GM21786 (cell line): ENCODE measurements around the gene GULP1.
"Not testable (repeated sequence)": the region's sequence is repeated elsewhere in the genome, so short reads cannot be mapped to it uniquely, and the experiment has no call there.

Source experiments
- ATAC-seq: cut with Tn5 transposase; IDR thresholded peaks from one replicate; pipeline ENCODE4 v1.9.1; 2021; ENCODE audit not compliant: unreplicated experiment

The GULP1 gene

GRCh38 chr2:188292348-188293239, 920 bp downstream of the GULP1 start:
- no peak for ATAC-seq

GRCh38 chr2:188293601-188294351, 2.1 kb downstream of the GULP1 start:
- no peak for ATAC-seq

GRCh38 chr2:188294352-188294926, 2.8 kb downstream of the GULP1 start:
- no peak for ATAC-seq

GRCh38 chr2:188295067-188295685, 3.5 kb downstream of the GULP1 start:
- ATAC-seq, result no peak

GRCh38 chr2:188297978-188298377, 6.3 kb downstream of the GULP1 start:
- ATAC-seq, result no peak

GRCh38 chr2:188298937-188299371, 7.3 kb downstream of the GULP1 start:
- ATAC-seq, result not testable (repeated sequence)

- ATAC-seq, result no peak
Observed at GRCh38 chr2:188303363-188304031, 11.8 kb downstream of the GULP1 start.

GRCh38 chr2:188305271-188305670, 13.6 kb downstream of the GULP1 start:
- no peak for ATAC-seq

- no peak for ATAC-seq
Observed at GRCh38 chr2:188306271-188306670, 14.6 kb downstream of the GULP1 start.

GRCh38 chr2:188307850-188308283, 16.2 kb downstream of the GULP1 start:
- ATAC-seq, result no peak

GRCh38 chr2:188308483-188308882, 16.8 kb downstream of the GULP1 start:
- no peak for ATAC-seq

- no peak for ATAC-seq
Observed at GRCh38 chr2:188309364-188309763, 17.7 kb downstream of the GULP1 start.

GRCh38 chr2:188314314-188315054, 22.8 kb downstream of the GULP1 start:
- no peak for ATAC-seq

- ATAC-seq, result no peak
Observed at GRCh38 chr2:188315750-188316149, 24.1 kb downstream of the GULP1 start.

GRCh38 chr2:188316342-188316741, 24.7 kb downstream of the GULP1 start:
- no peak for ATAC-seq

GRCh38 chr2:188316791-188317423, 25.2 kb downstream of the GULP1 start:
- ATAC-seq, result no peak

- ATAC-seq, result no peak
Observed at GRCh38 chr2:188318161-188318749, 26.6 kb downstream of the GULP1 start.

- ATAC-seq, result no peak
Observed at GRCh38 chr2:188319838-188320237, 28.2 kb downstream of the GULP1 start.

- ATAC-seq, result no peak
Observed at GRCh38 chr2:188320861-188321260, 29.2 kb downstream of the GULP1 start.
